Peyer's patch (tissue), 4 donors: ENCODE data around the gene LDHAL6B.

Experiments
- POLR2A ChIP-seq, 2 donors: fragments of 450-650 bp; IDR thresholded peaks; one replicate each; pipeline ENCODE4 v1.5.1; 2017; ENCODE audit warnings: antibody characterized with exemption in 2 of 2, mild to moderate bottlenecking in 2 of 2, moderate library complexity in 2 of 2
- TF ChIP-seq, protein P1 (sequence below), 6 experiments: fragments of 450-650 bp in 4 of 6; fragments of 200-600 bp in 2 of 6; sonication (generic) in 1 of 6; IDR thresholded peaks; one replicate each; pipeline ENCODE4 v1.5.1; 2017 to 2019; ENCODE audit warnings: antibody characterized with exemption in 6 of 6, mild to moderate bottlenecking in 3 of 6, moderate library complexity in 1 of 6

GRCh38 chr15:59185725-59186124, 20.9 kb upstream of the LDHAL6B start:
- TF ChIP-seq, protein P1, sequence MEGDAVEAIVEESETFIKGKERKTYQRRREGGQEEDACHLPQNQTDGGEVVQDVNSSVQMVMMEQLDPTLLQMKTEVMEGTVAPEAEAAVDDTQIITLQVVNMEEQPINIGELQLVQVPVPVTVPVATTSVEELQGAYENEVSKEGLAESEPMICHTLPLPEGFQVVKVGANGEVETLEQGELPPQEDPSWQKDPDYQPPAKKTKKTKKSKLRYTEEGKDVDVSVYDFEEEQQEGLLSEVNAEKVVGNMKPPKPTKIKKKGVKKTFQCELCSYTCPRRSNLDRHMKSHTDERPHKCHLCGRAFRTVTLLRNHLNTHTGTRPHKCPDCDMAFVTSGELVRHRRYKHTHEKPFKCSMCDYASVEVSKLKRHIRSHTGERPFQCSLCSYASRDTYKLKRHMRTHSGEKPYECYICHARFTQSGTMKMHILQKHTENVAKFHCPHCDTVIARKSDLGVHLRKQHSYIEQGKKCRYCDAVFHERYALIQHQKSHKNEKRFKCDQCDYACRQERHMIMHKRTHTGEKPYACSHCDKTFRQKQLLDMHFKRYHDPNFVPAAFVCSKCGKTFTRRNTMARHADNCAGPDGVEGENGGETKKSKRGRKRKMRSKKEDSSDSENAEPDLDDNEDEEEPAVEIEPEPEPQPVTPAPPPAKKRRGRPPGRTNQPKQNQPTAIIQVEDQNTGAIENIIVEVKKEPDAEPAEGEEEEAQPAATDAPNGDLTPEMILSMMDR (IDR thresholded peaks at IDR 0.05) = no peak
- TF ChIP-seq POLR2A (IDR thresholded peaks at IDR 0.05) = no peak
